SU-DHL-6 (cell line): ENCODE data around the gene CTSA.

Source experiments
- EZH2phosphoT487 ChIP-seq: fragments of 200-600 bp; sonication (generic), shearing (Covaris generic); conservative IDR thresholded peaks from 2 replicates; pipeline ENCODE4 v1.6.1; 2018; ENCODE audit warnings: mild to moderate bottlenecking, antibody characterized with exemption, low read length, moderate library complexity, mixed read lengths
- TF ChIP-seq, protein P1 (sequence below): fragments of 200-600 bp; sonication (generic); IDR thresholded peaks from one replicate; pipeline ENCODE4 v1.5.1; 2017; ENCODE audit warnings: antibody characterized with exemption, mild to moderate bottlenecking, low read length, moderate library complexity; ENCODE audit not compliant: insufficient read depth, poor library complexity, severe bottlenecking

DNA sequence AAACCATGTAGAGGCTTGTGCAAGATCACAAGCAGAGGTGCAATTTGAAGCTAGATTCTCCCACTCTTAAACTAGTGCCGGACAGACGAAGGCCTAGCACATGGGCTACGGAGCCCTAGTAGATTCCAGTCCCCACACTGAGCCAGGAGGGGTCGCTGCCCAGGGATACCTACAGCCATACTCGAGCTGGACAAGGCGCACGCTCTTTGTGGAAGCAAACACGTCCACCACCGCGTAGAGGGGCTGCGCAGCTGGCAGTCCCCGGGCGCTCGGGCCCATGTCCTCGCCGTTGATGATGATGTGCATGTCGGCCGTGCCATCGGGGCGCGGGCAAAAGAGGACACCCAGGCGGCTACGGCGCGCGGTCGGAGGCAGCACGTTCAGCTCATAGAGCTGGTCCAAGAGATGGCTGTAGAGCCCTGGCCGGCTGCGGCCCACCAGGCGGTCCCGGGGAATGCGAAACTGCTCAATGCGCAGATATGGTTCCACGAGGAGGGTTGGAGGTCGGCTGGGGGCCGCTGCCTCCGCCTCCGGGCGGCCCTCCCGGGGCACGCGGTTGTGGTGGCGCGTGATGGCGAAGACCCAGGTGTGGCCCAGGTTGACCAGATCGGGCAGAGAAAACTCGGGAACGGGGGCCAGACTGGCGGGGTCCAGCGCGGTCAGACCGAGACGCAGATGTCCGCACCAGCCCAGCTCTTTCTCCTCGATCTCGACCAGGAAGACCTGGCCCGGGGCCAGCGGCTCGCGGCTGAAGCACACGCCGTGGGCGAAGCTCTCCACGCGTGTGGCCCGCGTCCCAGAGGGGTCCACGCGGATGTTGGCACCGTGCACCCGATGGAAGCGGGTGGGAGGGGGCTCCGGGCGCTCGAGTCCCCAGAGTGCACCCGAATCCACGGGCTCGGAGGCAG is 804 bp upstream of the CTSA start:
- TF ChIP-seq, protein P1, sequence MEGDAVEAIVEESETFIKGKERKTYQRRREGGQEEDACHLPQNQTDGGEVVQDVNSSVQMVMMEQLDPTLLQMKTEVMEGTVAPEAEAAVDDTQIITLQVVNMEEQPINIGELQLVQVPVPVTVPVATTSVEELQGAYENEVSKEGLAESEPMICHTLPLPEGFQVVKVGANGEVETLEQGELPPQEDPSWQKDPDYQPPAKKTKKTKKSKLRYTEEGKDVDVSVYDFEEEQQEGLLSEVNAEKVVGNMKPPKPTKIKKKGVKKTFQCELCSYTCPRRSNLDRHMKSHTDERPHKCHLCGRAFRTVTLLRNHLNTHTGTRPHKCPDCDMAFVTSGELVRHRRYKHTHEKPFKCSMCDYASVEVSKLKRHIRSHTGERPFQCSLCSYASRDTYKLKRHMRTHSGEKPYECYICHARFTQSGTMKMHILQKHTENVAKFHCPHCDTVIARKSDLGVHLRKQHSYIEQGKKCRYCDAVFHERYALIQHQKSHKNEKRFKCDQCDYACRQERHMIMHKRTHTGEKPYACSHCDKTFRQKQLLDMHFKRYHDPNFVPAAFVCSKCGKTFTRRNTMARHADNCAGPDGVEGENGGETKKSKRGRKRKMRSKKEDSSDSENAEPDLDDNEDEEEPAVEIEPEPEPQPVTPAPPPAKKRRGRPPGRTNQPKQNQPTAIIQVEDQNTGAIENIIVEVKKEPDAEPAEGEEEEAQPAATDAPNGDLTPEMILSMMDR: no peak
- no peak for TF ChIP-seq EZH2phosphoT487
